Measurements from ENCODE around the gene PLAU. TPM values are rescaled to one million over a fixed set of nuclear protein-coding genes. Genes with fewer than 3 reads are reported as not detected.

Gene PLAU
- total RNA-seq, 2 experiments from 2014 or later, result not detected

DNA sequence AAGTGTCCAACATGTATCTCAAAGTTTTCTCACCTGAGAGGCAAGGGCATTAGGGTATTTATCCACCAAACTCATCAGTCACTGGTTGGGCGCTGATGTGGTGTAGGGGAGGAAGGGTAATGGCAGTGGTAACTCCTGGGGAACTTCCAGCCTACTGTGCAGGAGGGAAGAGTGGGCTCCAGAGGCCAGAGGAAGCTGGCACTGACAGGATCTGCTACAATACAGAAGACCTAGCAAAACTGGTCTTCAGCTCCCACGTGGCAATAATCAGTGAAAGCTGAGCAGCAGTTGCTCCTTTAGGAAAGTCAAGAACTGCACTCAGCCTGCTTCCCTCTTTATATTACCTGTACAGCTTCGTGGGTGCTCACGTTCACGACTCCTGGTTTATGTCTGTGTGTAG is 19.4 kb upstream of the PLAU start:
- H3K4me1 Mint-ChIP-seq (ENCODE audit: low read depth), result peaks cover 2% of the 10 kb centered on the region
- Histone ChIP-seq H3K4me3 (ENCODE audit: low read length) (no peak overlapping the region), H3K27ac (ENCODE audit: low read depth in 1 of 2, low read length in 2 of 2) (no peak overlapping the region), H3K36me3 (ENCODE audit: insufficient read depth, low read length) (no peaks in the 10 kb centered on the region), H3K9me3 (ENCODE audit: control insufficient read depth in 1 of 2, insufficient read depth in 1 of 2, low read length in 2 of 2) (no peaks in the 10 kb centered on the region), H3K27me3 (ENCODE audit: control insufficient read depth in 1 of 2, insufficient read depth in 2 of 2, low read length in 2 of 2) (no peaks in the 10 kb centered on the region), H3K4me1 (ENCODE audit: insufficient read depth, low read length) (no peaks in the 10 kb centered on the region)
- no peaks in the 10 kb centered on the region for H3K27me3 Mint-ChIP-seq
- no peaks in the 10 kb centered on the region for H3K9me3 Mint-ChIP-seq
- POLR2A ChIA-PET, result no interaction called here
- no peak for TF ChIP-seq CTCF (IDR thresholded peaks at IDR 0.05)
- no peaks in the 10 kb centered on the region for H3K36me3 Mint-ChIP-seq (ENCODE audit: low read depth)
- H3K4me3 Mint-ChIP-seq, result no peak overlapping the region
- ATAC-seq (ENCODE audit: poor library complexity), result no peak
- CTCF ChIA-PET, result interaction anchor here (0.7 to 2.1 kb wide), 3 partner anchors 25 to 190 kb away, joined by 3 to 10 read pairs (median 3); no protein-coding TSS in a partner anchor
- H3K27ac Mint-ChIP-seq, result no peak overlapping the region
- intact Hi-C loops (cut with DNase I, micrococcal nuclease), result no loop called here
- DNase-seq, result no peak

DNA sequence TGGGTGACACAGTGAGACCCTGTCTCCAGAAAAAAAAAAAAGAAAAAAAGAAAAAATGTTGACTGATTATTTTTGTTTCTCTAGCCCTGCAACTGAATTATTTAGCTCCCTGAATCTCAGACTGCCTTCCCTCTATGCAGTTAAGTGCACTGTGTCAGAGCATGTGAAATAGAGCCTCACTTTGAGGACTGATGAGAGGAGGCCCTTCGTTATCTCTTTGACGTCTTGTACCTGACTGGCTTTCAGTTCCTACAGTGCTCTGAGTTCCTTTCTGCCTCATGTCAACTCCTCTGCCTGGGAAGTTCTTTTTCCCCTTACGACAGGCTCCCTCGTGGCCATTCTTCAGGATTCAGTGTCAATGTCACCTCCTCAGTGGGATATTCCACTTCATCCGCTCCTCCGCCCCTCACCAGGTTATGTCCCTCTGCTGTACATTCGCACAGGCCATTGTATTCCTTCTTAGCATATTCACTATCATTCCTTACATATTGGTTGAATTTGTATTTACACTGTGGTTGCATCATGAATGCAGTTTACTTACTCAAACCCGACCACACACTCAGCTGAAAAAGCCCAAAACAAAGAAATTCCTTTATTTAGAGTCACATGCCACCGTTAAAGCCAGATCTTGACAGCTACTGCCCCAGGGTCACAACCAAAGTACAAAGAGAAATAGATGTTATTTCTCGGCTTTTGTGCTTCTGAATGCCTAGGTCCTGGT is 18.5 kb upstream of the PLAU start:
- H3K4me1 ChIP-seq (ENCODE audit: insufficient read depth, low read length), result no peaks in the 10 kb centered on the region
- Mint-ChIP-seq H3K9me3 (no peaks in the 10 kb centered on the region), H3K27ac (no peak overlapping the region), H3K4me3 (no peak overlapping the region), H3K27me3 (no peaks in the 10 kb centered on the region), H3K4me1 (ENCODE audit: low read depth) (no peaks in the 10 kb centered on the region), H3K36me3 (ENCODE audit: low read depth) (no peaks in the 10 kb centered on the region)
- no peak for DNase-seq
- H3K27me3 ChIP-seq (ENCODE audit: control insufficient read depth in 1 of 2, insufficient read depth in 2 of 2, low read length in 2 of 2), result no peaks in the 10 kb centered on the region
- H3K36me3 ChIP-seq (ENCODE audit: insufficient read depth, low read length), result no peaks in the 10 kb centered on the region
- TF ChIP-seq CTCF (IDR thresholded peaks at IDR 0.05), result no peak
- ChIA-PET CTCF (interaction anchor here (1.3 to 2.1 kb wide), 2 partner anchors 48 to 189 kb away, joined by 3 to 10 read pairs; no protein-coding TSS in a partner anchor), POLR2A (interaction anchor here (0.6 kb wide), 1 partner anchor 99 kb away, joined by 4 read pairs; no protein-coding TSS in a partner anchor)
- H3K4me3 ChIP-seq (ENCODE audit: low read length), result no peak overlapping the region
- intact Hi-C loops (cut with DNase I, micrococcal nuclease), result no loop called here
- H3K9me3 ChIP-seq (ENCODE audit: control insufficient read depth in 1 of 2, insufficient read depth in 1 of 2, low read length in 2 of 2), result no peaks in the 10 kb centered on the region
- no peak overlapping the region for H3K27ac ChIP-seq (ENCODE audit: low read depth in 1 of 2, low read length in 2 of 2)
- no peak for ATAC-seq (ENCODE audit: poor library complexity)

- Mint-ChIP-seq H3K4me1 (ENCODE audit: low read depth) (no peaks in the 10 kb centered on the region), H3K36me3 (ENCODE audit: low read depth) (no peaks in the 10 kb centered on the region), H3K9me3 (no peaks in the 10 kb centered on the region), H3K27ac (no peak overlapping the region), H3K27me3 (no peaks in the 10 kb centered on the region), H3K4me3 (no peak overlapping the region)
- H3K4me1 ChIP-seq (ENCODE audit: insufficient read depth, low read length), result no peaks in the 10 kb centered on the region
- H3K9me3 ChIP-seq (ENCODE audit: control insufficient read depth in 1 of 2, insufficient read depth in 1 of 2, low read length in 2 of 2), result no peaks in the 10 kb centered on the region
- no peak for TF ChIP-seq CTCF (IDR thresholded peaks at IDR 0.05)
- no peak overlapping the region for H3K27ac ChIP-seq (ENCODE audit: low read depth in 1 of 2, low read length in 2 of 2)
- ChIA-PET POLR2A (interaction anchor here (0.6 kb wide), 1 partner anchor 98 kb away, joined by 4 read pairs; no protein-coding TSS in a partner anchor), CTCF (no interaction called here)
- intact Hi-C loops (cut with DNase I, micrococcal nuclease), result no loop called here
- H3K4me3 ChIP-seq (ENCODE audit: low read length), result no peak overlapping the region
- ATAC-seq (ENCODE audit: poor library complexity), result no peak
- DNase-seq, result no peak
- no peaks in the 10 kb centered on the region for H3K36me3 ChIP-seq (ENCODE audit: insufficient read depth, low read length)
- H3K27me3 ChIP-seq (ENCODE audit: control insufficient read depth in 1 of 2, insufficient read depth in 2 of 2, low read length in 2 of 2), result no peaks in the 10 kb centered on the region
Measured at GRCh38 chr10:73893426-73893825, 17.5 kb upstream of the PLAU start.
